GM19468 (cell line): ENCODE results near the gene PROC.
"Not testable (repeated sequence)": the region's sequence is repeated elsewhere in the genome, so short reads cannot be mapped to it uniquely, and the experiment has no call there.

Source experiments
- ATAC-seq: cut with Tn5 transposase; IDR thresholded peaks from one replicate; pipeline ENCODE4 v1.9.1; 2021; ENCODE audit warnings: mild to moderate bottlenecking, moderate library complexity, moderate number of reproducible peaks; ENCODE audit not compliant: unreplicated experiment; ENCODE audit errors: extremely low read depth

PROC gene

DNA sequence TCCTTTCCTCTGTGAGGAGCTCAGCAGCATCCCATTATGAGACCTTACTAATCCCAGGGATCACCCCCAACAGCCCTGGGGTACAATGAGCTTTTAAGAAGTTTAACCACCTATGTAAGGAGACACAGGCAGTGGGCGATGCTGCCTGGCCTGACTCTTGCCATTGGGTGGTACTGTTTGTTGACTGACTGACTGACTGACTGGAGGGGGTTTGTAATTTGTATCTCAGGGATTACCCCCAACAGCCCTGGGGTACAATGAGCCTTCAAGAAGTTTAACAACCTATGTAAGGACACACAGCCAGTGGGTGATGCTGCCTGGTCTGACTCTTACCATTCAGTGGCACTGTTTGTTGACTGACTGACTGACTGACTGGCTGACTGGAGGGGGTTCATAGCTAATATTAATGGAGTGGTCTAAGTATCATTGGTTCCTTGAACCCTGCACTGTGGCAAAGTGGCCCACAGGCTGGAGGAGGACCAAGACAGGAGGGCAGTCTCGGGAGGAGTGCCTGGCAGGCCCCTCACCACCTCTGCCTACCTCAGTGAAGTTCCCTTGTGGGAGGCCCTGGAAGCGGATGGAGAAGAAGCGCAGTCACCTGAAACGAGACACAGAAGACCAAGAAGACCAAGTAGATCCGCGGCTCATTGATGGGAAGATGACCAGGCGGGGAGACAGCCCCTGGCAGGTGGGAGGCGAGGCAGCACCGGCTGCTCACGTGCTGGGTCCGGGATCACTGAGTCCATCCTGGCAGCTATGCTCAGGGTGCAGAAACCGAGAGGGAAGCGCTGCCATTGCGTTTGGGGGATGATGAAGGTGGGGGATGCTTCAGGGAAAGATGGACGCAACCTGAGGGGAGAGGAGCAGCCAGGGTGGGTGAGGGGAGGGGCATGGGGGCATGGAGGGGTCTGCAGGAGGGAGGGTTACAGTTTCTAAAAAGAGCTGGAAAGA, 7.6 kb downstream of the PROC start:
- no peak for ATAC-seq

DNA sequence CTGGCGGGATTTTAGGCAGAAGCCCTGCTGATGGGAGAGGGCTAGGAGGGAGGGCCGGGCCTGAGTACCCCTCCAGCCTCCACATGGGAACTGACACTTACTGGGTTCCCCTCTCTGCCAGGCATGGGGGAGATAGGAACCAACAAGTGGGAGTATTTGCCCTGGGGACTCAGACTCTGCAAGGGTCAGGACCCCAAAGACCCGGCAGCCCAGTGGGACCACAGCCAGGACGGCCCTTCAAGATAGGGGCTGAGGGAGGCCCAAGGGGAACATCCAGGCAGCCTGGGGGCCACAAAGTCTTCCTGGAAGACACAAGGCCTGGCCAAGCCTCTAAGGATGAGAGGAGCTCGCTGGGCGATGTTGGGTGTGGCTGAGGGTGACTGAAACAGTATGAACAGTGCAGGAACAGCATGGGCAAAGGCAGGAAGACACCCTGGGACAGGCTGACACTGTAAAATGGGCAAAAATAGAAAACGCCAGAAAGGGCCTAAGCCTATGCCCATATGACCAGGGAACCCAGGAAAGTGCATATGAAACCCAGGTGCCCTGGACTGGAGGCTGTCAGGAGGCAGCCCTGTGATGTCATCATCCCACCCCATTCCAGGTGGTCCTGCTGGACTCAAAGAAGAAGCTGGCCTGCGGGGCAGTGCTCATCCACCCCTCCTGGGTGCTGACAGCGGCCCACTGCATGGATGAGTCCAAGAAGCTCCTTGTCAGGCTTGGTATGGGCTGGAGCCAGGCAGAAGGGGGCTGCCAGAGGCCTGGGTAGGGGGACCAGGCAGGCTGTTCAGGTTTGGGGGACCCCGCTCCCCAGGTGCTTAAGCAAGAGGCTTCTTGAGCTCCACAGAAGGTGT, 8.5 kb downstream of the PROC start:
- no peak for ATAC-seq

DNA sequence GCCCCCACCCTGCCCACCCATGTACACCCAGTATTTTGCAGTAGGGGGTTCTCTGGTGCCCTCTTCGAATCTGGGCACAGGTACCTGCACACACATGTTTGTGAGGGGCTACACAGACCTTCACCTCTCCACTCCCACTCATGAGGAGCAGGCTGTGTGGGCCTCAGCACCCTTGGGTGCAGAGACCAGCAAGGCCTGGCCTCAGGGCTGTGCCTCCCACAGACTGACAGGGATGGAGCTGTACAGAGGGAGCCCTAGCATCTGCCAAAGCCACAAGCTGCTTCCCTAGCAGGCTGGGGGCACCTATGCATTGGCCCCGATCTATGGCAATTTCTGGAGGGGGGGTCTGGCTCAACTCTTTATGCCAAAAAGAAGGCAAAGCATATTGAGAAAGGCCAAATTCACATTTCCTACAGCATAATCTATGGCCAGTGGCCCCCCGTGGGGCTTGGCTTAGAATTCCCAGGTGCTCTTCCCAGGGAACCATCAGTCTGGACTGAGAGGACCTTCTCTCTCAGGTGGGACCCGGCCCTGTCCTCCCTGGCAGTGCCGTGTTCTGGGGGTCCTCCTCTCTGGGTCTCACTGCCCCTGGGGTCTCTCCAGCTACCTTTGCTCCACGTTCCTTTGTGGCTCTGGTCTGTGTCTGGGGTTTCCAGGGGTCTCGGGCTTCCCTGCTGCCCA, 9.3 kb downstream of the PROC start:
- ATAC-seq: no peak

DNA sequence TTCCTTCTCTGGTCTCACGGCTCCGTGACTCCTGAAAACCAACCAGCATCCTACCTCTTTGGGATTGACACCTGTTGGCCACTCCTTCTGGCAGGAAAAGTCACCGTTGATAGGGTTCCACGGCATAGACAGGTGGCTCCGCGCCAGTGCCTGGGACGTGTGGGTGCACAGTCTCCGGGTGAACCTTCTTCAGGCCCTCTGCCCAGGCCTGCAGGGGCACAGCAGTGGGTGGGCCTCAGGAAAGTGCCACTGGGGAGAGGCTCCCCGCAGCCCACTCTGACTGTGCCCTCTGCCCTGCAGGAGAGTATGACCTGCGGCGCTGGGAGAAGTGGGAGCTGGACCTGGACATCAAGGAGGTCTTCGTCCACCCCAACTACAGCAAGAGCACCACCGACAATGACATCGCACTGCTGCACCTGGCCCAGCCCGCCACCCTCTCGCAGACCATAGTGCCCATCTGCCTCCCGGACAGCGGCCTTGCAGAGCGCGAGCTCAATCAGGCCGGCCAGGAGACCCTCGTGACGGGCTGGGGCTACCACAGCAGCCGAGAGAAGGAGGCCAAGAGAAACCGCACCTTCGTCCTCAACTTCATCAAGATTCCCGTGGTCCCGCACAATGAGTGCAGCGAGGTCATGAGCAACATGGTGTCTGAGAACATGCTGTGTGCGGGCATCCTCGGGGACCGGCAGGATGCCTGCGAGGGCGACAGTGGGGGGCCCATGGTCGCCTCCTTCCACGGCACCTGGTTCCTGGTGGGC, 10.0 kb downstream of the PROC start:
- no peak for ATAC-seq

DNA sequence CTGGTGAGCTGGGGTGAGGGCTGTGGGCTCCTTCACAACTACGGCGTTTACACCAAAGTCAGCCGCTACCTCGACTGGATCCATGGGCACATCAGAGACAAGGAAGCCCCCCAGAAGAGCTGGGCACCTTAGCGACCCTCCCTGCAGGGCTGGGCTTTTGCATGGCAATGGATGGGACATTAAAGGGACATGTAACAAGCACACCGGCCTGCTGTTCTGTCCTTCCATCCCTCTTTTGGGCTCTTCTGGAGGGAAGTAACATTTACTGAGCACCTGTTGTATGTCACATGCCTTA, 10.5 kb downstream of the PROC start:
- no peak for ATAC-seq

DNA sequence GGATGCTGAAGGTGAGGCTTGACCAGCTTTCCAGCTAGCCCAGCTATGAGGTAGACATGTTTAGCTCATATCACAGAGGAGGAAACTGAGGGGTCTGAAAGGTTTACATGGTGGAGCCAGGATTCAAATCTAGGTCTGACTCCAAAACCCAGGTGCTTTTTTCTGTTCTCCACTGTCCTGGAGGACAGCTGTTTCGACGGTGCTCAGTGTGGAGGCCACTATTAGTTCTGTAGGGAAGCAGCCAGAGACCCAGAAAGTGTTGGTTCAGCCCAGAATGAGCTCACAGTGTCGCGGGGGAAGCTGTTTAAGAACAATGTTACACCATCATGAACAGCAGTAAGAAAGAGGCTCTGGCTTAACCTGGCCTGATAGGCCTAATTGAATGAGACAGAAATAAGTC, 11.1 kb downstream of the PROC start:
- ATAC-seq: no peak

DNA sequence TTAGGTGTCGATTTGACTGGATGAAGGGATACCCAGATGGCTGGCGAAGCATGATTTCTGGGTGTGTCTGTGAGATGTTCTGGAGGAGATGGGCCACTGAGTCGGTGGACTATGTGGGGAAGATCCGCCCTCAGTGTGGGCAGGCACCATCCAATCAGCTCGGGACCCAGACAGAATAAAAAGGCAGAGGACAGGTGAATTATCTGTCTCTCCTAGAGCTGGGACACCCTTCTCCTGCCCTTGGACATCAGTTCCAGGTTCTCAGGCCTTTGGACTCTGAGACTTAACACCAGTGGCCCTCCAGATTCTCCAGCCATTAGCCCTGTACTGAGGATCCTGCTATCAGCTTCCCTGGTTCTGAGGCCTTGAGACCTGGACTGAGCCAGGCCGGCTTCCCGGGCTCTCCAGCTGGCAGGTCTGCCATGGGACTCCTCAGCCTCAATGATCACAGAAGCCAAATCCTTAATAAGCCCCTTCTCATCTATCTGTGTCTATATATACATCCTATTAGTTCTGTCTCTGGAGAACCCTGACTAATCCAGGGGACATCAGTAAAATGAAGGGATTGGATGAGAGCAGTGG, 11.7 kb downstream of the PROC start:
- ATAC-seq: no peak

DNA sequence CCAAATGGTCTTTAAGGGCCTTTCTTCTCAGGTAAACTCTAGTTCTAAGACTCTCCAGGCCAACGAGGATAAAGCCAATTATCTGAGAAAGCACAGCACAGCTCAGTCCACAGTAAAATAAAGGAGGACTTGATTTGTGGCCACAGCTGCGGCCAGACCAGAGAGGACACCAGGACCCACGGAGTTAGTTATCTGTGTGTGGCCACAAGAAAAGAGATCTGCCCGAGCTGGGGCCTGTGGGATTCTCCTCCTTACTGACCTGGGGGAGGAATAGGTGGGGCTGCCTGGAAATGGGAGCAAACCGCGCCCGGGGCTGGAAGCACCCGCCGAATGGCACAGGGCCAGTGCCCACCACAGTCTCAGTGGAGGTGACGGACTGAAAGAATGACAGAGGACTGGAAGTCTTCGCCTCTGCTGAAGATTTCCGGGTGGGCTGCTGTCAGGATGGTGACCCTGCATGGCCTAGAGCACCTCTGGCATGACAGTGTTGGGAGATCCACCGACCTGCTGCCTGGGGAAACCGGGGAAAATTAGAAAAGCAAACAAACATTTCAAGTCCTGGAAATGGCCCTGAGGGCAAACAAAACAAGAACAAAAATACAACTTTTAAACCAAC, 13.3 kb downstream of the PROC start:
- no peak for ATAC-seq

DNA sequence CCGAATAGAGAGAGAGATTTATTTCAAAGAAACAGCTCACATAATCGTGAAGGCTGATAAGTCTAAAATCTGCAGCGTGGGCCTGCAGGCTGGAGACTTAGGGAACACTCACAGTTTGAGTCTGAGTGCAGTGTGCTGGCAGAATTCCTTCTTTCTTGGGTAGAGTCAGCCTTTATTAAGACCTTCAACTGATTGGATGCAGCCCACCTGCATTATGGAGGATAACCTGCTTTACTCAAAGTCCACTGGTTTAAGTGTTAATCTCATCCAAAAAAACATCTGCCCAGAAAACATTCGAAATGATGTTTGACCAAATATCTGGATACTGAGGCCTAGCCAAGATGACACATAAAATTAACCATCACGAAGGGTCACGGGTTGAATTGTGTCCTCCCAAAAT, 16.3 kb downstream of the PROC start:
- no peak for ATAC-seq

DNA sequence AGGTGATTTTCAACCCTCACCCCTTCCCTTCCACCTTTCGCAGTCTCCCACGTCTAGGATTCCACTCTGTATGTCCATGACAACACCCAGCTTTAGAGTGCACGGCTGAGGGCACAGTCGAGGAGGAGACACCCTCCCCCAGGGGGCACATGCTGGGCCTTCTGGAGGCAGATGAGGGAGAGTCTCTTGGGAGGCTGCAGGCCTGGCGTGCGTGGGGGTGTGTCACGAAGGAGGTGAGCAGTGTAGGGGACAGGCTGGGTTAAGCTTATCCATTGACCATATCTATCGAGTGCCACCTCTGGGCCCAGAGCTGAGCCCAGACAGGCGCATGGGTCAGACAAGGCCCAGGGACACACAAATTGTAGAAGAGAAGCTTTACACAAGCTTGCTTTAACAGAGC, 18.8 kb downstream of the PROC start:
- no peak for ATAC-seq

DNA sequence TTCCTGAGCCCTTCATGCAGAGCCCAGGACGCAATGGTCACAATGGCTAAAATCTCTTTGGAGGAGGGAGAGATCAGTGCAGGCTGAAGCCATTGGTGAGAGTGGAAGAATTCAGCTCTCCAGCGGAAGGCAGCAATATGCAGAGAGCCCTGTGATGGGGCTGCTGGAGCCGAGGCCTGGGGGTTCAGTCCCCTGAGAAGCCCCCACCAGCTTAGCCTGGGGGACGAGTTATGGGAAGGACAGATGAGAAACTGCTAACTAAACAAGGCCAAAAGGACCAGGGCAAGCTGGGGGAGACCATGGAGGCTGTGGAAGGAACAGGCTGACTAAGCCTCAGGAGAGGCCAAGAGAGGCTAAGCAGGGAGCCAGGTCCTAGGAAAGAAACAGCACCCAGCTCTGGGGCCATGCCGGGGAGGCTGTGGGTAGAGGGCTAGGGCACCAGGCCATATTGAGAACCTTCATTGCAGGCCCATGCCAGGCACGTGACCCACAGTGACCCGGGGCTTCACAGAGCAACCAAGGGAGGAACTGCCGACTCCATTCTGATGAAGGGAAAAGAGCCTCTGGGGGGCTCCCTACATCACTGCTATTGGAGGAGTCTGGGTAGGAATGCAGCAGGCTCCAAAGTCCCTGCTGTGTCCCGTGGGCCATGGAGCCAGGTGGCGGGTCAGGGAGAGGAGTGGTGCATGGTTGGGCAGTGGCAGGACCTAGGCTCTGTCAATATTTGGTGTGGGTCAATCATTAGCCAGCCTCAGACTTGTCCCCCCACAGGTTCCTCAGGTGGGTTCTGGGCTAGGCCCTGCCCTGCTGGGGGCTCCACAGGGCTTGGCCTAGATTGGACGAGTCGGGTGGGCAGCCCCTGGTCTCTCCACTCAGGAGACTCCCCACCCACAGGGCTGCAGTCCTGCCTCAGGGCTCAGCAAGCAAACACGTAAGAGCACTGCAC, 19.8 kb downstream of the PROC start:
- no peak for ATAC-seq

DNA sequence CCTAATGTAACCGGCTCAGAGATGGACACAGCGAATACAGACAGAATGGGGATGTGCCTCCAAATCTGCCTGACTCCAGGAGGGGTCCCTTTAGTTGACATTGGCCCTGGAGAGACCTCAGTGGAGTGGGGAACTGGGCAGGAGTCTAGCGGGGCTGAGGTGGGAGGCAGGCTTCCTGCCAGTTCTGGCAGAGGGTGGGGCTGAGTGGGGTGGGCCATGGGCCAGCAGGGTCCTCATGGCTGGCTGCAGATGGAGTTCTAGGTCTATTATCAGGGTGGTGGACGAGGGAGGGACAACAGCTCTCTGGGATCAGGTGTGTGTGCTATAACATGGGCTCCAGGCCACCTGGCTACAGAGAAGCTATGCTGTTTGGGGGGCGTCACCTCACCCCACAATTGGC, 21.1 kb downstream of the PROC start:
- ATAC-seq: no peak

DNA sequence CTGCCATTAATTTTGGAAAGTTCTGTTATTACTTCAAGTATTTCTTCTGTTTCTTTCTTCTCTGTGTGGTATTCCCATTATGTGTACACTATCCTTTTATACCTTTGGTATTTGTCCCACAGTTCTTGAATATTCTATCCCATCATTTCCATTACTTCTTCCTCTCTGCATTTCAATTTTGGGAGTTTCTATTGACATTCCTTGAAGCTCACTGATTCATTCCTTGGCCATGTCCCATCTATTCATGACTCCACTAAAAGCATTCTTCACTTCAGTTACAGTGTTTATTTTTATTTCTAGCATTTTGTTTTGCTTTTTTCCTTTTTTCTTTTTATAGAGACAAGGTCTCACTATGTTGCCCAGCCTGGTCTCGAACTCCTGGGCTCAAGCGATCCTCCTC, 30.3 kb downstream of the PROC start:
- no peak for ATAC-seq

DNA sequence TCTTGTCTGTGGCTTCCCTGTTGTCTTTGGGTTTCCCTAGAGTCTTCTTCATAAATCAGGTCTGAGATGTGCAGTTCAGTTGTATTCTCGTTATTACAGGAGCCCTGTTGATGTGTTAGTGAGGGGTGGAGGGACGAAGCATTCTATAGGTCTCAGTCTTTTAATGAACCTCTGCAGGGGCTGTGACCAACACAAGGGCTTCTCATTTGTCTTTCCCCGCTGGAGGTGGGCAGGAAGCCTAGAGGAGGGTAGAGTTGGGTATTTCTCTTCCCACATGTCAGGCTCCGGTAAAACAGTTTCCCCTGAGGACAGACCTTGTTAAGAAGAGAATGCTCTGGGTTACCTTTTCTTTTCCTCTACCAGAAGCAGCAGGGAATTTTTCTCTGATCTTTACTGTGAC, 31.2 kb downstream of the PROC start:
- no peak for ATAC-seq

DNA sequence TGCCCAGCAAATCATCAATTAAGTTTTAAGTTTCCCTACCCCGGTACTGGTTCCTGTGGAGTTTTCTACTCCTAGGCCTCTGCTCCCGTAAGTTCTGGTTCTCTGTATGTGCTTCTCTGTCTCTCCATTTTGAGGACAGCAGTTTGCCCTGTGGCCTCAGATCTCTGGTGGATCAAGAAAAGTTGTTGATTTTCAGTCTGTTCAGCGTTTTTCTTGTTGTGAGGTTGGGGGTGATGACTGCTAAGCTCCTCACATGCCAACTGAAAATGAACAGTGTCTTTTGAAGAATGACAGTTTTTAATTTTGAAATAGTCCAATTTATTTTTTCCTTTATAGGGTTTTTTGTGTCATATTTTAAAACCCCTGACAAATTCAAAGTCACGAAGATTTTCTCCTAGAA, 31.7 kb downstream of the PROC start:
- no peak for ATAC-seq

DNA sequence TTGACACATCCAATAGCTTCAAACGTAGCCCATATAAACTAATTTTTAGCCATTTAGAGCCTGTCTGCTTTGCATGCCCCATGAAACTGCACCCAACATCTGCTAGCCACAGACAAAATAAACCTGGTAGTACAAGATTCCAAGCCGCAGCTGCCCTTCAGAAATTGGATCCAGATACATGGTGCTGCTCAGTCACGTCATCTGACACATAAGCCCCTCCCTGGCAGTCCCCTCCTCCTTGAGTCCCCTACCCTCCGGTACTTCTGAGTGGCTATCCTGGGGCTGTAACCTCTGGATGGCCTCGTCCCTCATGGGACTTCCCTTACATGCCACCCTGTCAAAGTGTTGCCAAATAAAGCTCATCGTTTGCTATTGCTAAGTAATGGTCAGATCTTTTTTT, 33.8 kb downstream of the PROC start:
- no peak for ATAC-seq

DNA sequence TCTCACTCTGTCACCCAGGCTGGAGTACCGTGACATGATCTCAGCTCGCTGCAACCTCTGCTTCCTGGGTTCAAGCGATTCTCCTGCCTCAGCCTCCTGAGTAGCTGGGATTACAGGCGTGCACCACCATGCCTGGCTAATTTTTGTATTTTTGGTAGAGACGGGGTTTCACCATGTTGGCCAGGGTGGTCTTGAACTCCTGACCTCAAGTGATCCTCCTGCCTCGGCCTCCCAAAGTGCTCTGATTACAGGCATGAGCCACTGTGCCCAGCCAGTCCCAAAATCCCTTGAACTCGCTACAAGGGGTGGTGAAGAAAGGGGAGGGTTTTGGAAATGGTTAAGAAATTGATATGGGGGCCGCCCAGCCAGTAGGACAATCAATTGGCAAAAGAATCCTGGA, 34.2 kb downstream of the PROC start:
- ATAC-seq: not testable (repeated sequence)

DNA sequence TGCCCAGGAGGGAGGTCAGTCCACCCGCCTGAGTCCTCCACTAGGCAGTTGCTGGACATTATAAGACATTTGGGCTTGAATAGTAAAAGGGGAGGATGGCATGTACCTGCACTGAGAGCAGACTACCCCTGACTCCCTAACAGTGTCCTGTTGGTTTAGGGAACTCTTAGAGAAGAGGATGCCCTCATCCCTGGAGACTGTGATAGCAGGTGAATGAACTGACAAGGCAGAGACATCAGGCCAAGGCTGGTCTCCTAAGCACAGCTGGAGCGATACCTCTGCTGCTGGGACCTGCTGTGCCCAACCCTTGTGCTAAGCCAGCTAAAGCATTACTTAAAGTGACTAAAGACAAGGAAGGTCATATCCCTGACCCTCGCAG, 34.8 kb downstream of the PROC start:
- no peak for ATAC-seq
